Type B pancreatic cell (in vitro differentiated cells): ENCODE measurements around the gene SLC31A1. TPM values are rescaled to one million over a fixed set of nuclear protein-coding genes. Genes with fewer than 3 reads are reported as not detected.
"Not testable (repeated sequence)": the region's sequence is repeated elsewhere in the genome, so short reads cannot be mapped to it uniquely, and the experiment has no call there.

Experiments
- DNase-seq: peaks from one replicate; pipeline ENCODE4 v3.0.0; 2021; ENCODE audit warnings: mixed read lengths; ENCODE audit not compliant: unreplicated experiment; ENCODE audit errors: extremely low spot score
- H3K27ac Mint-ChIP-seq: 2 replicates; pipeline ENCODE4 v1.8.0; 2021; ENCODE audit warnings: mild to moderate bottlenecking, mixed read lengths
- H3K27me3 Mint-ChIP-seq: 2 replicates; pipeline ENCODE4 v1.8.0; 2021; ENCODE audit warnings: mixed read lengths
- H3K36me3 Mint-ChIP-seq: 2 replicates; pipeline ENCODE4 v1.8.0; 2021; ENCODE audit warnings: mixed read lengths
- H3K4me1 Mint-ChIP-seq: one replicate; pipeline ENCODE4 v1.8.0; 2021; ENCODE audit warnings: mixed read lengths; ENCODE audit not compliant: unreplicated experiment
- H3K4me3 Mint-ChIP-seq: 2 replicates; pipeline ENCODE4 v1.8.0; 2021; ENCODE audit warnings: mild to moderate bottlenecking, mixed read lengths
- H3K9me3 Mint-ChIP-seq: 2 replicates; pipeline ENCODE4 v1.8.0; 2021; ENCODE audit warnings: mixed read lengths
- CTCF ChIP-seq: fragments of 200-600 bp; sonication (generic); conservative IDR thresholded peaks from 2 replicates; pipeline ENCODE4 v1.5.0; 2021; ENCODE audit warnings: antibody characterized with exemption, mild to moderate bottlenecking
- total RNA-seq: library from RNA; stranded (reverse); gene quantifications from 2 replicates; pipeline ENCODE4 v1.2.1, GENCODE V29; 2021; ENCODE audit warnings: low replicate concordance

SLC31A1 gene
- total RNA-seq, 1 donor from 2014 or later, result 31.7 TPM

DNA sequence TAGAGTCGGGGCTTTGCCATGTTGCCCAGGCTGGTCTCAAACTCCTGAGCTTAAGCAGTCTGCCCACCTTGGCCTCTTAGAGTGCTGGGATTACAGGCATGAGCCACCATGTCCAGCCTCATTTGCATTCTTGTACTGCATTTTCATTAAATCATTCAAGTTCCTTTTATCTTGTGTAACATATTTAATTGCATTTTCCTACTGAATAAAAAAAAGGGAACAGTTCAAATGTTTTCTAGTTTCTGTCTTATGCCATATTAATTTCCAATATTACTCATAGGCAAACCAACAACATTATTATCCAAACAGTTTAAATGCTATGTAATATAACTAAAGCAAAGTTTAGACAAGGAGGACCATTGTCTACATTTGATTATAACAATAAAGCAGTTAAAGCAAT, 6.1 kb downstream of the SLC31A1 start:
- no peak overlapping the region for H3K4me3 Mint-ChIP-seq
- no peaks in the 10 kb centered on the region for H3K9me3 Mint-ChIP-seq
- H3K27me3 Mint-ChIP-seq, result no peaks in the 10 kb centered on the region
- no peak for TF ChIP-seq CTCF
- H3K36me3 Mint-ChIP-seq, result peaks cover 5% of the 10 kb centered on the region
- H3K27ac Mint-ChIP-seq, result no peak overlapping the region
- peaks cover 31% of the 10 kb centered on the region for H3K4me1 Mint-ChIP-seq
- no peak for DNase-seq

DNA sequence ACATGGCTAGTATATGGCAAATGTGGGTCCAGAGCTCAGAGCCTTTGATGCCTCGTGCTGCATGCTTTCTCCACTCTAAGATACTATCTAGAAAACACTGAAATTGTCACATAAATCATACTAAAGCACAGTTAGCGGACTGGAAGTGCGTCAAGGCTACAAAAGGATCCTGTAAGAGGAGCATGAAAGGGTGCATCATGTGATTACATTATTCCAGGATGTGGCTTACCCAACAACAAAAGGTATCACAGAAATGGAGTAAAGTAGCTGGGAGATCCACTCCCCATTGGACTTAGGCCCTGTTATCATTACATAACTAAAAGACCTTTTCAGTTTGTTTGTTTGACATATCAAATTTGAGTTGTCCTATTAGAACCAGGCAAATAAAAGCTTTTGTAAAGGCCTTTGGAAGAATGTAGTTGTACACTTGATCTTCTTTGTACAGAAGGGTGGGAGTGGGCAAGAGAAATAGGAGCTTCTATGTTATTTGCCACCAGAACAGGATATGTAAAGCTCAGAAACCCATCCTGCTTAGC, 6.9 kb downstream of the SLC31A1 start:
- no peak for DNase-seq
- Mint-ChIP-seq H3K36me3 (peaks cover 5% of the 10 kb centered on the region), H3K27ac (no peak overlapping the region), H3K9me3 (no peaks in the 10 kb centered on the region), H3K4me3 (no peak overlapping the region), H3K4me1 (peaks cover 28% of the 10 kb centered on the region), H3K27me3 (no peaks in the 10 kb centered on the region)
- no peak for TF ChIP-seq CTCF

DNA sequence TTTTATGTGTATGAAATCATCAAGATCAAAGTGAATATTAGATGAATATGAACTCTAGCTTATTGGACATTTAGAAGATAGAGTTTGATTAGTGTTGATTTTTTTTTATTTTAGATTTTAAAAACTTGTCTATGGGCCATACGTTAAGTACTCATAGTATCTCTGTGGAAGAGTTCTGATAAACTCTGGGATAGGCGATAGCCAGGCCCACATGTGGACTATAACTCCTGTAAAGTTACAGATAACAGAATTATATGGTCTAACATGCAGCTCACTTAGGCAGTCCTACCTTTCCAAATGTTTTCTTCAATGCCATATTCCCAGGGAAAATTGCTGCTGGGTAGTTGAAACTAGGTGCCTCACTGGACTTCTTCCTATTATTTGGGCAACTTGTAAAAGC, 10.4 kb downstream of the SLC31A1 start:
- Mint-ChIP-seq H3K36me3 (peaks cover 5% of the 10 kb centered on the region), H3K9me3 (no peaks in the 10 kb centered on the region), H3K4me1 (peaks cover 21% of the 10 kb centered on the region), H3K27me3 (no peaks in the 10 kb centered on the region), H3K4me3 (no peak overlapping the region), H3K27ac (no peak overlapping the region)
- TF ChIP-seq CTCF, result no peak
- DNase-seq, result no peak

GRCh38 chr9:113235701-113236255, 14.4 kb downstream of the SLC31A1 start:
- H3K4me3 Mint-ChIP-seq, DNase-seq, H3K9me3 Mint-ChIP-seq, H3K27me3 Mint-ChIP-seq, H3K36me3 Mint-ChIP-seq: not testable (repeated sequence)
- peak overlapping the region; percentile 69 for H3K27ac Mint-ChIP-seq
- H3K4me1 Mint-ChIP-seq, result peaks cover 14% of the 10 kb centered on the region

DNA sequence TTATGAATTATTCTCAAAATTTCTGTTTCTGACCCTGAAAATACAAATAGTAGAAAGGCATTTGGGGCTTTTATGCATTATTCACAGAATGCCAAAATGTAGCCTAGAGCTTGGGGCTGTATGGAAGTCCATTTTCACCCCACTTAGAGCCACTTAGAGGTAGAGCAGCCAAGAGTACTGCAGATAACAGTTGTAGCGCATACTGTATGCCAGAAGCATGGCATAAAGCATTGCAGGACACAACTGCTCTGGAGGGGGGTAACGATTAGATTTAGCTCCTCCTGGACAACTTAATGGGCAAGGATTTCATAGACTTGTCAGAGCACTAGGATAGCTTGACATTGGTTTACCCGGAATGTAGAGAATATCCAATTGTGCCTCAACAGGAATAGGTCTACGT, 15.7 kb downstream of the SLC31A1 start:
- Mint-ChIP-seq H3K4me3 (no peak overlapping the region), H3K36me3 (peaks cover 5% of the 10 kb centered on the region), H3K4me1 (peaks cover 13% of the 10 kb centered on the region), H3K27ac (no peak overlapping the region), H3K27me3 (no peaks in the 10 kb centered on the region), H3K9me3 (no peaks in the 10 kb centered on the region)
- TF ChIP-seq CTCF, result no peak
- no peak for DNase-seq

- H3K27me3 Mint-ChIP-seq, result no peaks in the 10 kb centered on the region
- H3K36me3 Mint-ChIP-seq, result peaks cover 5% of the 10 kb centered on the region
- no peak overlapping the region for H3K4me3 Mint-ChIP-seq
- TF ChIP-seq CTCF, result no peak
- H3K9me3 Mint-ChIP-seq, result no peaks in the 10 kb centered on the region
- H3K4me1 Mint-ChIP-seq, result peaks cover 6% of the 10 kb centered on the region
- no peak overlapping the region for H3K27ac Mint-ChIP-seq
- DNase-seq, result no peak
Observed at GRCh38 chr9:113238202-113238858, 17.0 kb downstream of the SLC31A1 start.
